HepG2 (cell line): ENCODE data around the gene NR1H3. TPM values are rescaled to one million over a fixed set of nuclear protein-coding genes. Genes with fewer than 3 reads are reported as not detected.

Source experiments
- CENPT ChIP-seq: sonication (generic); formaldehyde crosslinking; IDR thresholded peaks from 2 replicates; pipeline ENCODE4 v1.8.0; 2022; ENCODE audit warnings: low read depth, mild to moderate bottlenecking, moderate library complexity, missing genetic modification reagents
- DNMT3B ChIP-seq: conservative IDR thresholded peaks from 2 replicates; pipeline ENCODE4 v1.6.1; 2016; ENCODE audit warnings: missing biosample characterization, control low read depth
- FOXA1 ChIP-seq, 2 experiments: fragments of 450-650 bp in 1 of 2; sonication (generic) in 1 of 2; formaldehyde crosslinking in 1 of 2; IDR thresholded peaks; 2 replicates each; pipeline versions ENCODE4 v1.4.0 to v1.6.1; 2016 to 2020; ENCODE audit warnings: missing genetic modification reagents in 1 of 2
- HMG20A ChIP-seq: IDR thresholded peaks from 2 replicates; pipeline ENCODE4 v1.6.1; 2016; ENCODE audit warnings: borderline replicate concordance
- LCORL ChIP-seq, 2 experiments: fragments of 450-650 bp in 1 of 2; sonication (generic) in 1 of 2; formaldehyde crosslinking in 1 of 2; IDR thresholded peaks; 2 replicates each; pipeline versions ENCODE4 v1.5.0 to v1.6.1; 2017 to 2020; ENCODE audit warnings: antibody characterized with exemption in 1 of 2, missing genetic modification reagents in 1 of 2
- PPARG ChIP-seq: conservative IDR thresholded peaks from 2 replicates; pipeline ENCODE4 v1.6.1; 2016; ENCODE audit warnings: missing biosample characterization, missing genetic modification reagents
- ZKSCAN8 ChIP-seq: IDR thresholded peaks from 2 replicates; pipeline ENCODE4 v1.6.1; 2016; ENCODE audit warnings: borderline replicate concordance, missing genetic modification reagents, missing compliant biosample characterization
- ZMYM4 ChIP-seq: sonication (generic); formaldehyde crosslinking; IDR thresholded peaks from 2 replicates; pipeline ENCODE4 v1.8.1; 2023; ENCODE audit warnings: mild to moderate bottlenecking, missing genetic modification reagents
- ZNF17 ChIP-seq: sonication (generic); formaldehyde crosslinking; IDR thresholded peaks from 2 replicates; pipeline ENCODE4 v1.5.0; 2020; ENCODE audit warnings: mild to moderate bottlenecking, missing genetic modification reagents
- ZNF3 ChIP-seq: IDR thresholded peaks from 2 replicates; pipeline ENCODE4 v1.7.0; 2017; ENCODE audit warnings: inconsistent platforms
- ZNF614 ChIP-seq: IDR thresholded peaks from 2 replicates; pipeline ENCODE4 v1.6.1; 2018; ENCODE audit warnings: missing biosample characterization, missing genetic modification reagents, inconsistent platforms, borderline replicate concordance
- ZSCAN20 ChIP-seq: sonication (generic); formaldehyde crosslinking; IDR thresholded peaks from 2 replicates; pipeline ENCODE4 v1.4.0; 2020; ENCODE audit warnings: missing genetic modification reagents, mild to moderate bottlenecking, borderline replicate concordance
- ZSCAN9 ChIP-seq: IDR thresholded peaks from 2 replicates; pipeline ENCODE4 v1.6.1; 2016; ENCODE audit warnings: borderline replicate concordance
- polyA plus RNA-seq, 8 experiments: library from polyadenylated mRNA; depleted of rRNA in 3 of 8; stranded (reverse) in 7 of 8; unstranded in 1 of 8; fragments of >200 nt; fragmentation: Illumina TruSeq in 4 of 8; extraction: Trizol in 4 of 8; gene quantifications; 2 replicates each; pipeline versions ENCODE4 v1.2.1 to v1.2.3, GENCODE V29; 2011 to 2016; ENCODE audit warnings: low read depth in 4 of 8, missing spikeins in 1 of 8, mixed read lengths in 1 of 8; ENCODE audit not compliant: insufficient read depth in 1 of 8
- total RNA-seq, 5 experiments: library from RNA; depleted of rRNA; stranded (reverse); fragments of >200 nt; fragmentation: Illumina TruSeq; extraction: Trizol; gene quantifications; 2 replicates each; pipeline ENCODE4 v1.2.3, GENCODE V29; 2016; ENCODE audit warnings: low read depth in 1 of 5
- TF ChIP-seq, protein P1 (sequence below): sonication (generic); formaldehyde crosslinking; IDR thresholded peaks from 2 replicates; pipeline ENCODE4 v1.4.0; 2020; ENCODE audit warnings: low read depth, mild to moderate bottlenecking, missing genetic modification reagents
- TF ChIP-seq, protein P2 (sequence below): sonication (generic); formaldehyde crosslinking; IDR thresholded peaks from 2 replicates; pipeline ENCODE4 v1.9.0; 2021; ENCODE audit warnings: mild to moderate bottlenecking, missing genetic modification reagents
- TF ChIP-seq, protein P3 (sequence below): sonication (generic); formaldehyde crosslinking; IDR thresholded peaks from 2 replicates; pipeline ENCODE4 v1.8.0; 2022; ENCODE audit warnings: missing genetic modification reagents, mild to moderate bottlenecking, moderate library complexity, borderline replicate concordance
- TF ChIP-seq, protein P4 (sequence below): IDR thresholded peaks from 2 replicates; pipeline ENCODE4 v1.6.1; 2016; ENCODE audit warnings: missing compliant biosample characterization, missing genetic modification reagents, borderline replicate concordance

Gene NR1H3
- total and polyA plus RNA-seq, 2 of the 13 experiments (the other 11 are each of a cell fraction or from before 2014, with no cell fraction given): 41.8 to 102 TPM

DNA sequence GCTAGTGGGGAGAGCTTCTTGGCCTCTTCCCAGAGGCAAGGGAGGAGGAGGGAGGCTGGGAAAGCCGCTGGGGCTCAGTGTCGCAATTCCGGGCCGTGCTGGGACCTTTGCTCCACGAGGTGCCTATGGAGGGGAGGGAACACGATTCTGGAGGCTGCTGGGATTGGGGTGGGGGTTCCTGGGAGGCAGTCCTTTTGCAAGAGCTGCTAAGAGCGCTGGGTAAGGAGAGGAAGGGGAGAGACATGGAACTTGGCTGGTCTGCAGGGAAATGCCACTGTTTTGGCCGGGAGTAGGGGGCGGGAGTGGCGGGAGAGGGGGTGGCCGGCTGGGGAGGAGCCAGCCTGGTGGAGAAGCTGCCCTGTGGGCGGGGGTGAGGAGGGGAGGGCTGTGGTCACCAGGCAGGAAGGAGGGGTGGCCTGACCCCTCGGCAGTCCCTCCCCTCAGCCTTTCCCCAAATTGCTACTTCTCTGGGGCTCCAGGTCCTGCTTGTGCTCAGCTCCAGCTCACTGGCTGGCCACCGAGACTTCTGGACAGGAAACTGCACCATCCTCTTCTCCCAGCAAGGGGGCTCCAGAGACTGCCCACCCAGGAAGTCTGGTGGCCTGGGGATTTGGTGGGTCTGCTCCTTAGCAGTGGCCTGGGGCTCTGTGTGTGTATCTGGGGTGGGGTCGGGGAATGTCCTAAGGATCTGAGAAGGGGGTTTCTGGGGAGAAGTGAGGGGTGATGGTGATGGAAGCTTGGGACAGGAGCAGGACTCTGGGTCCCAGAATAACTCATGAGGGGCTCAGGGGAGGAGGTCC is at the start of gene NR1H3 (continued):
- TF ChIP-seq, protein P1, sequence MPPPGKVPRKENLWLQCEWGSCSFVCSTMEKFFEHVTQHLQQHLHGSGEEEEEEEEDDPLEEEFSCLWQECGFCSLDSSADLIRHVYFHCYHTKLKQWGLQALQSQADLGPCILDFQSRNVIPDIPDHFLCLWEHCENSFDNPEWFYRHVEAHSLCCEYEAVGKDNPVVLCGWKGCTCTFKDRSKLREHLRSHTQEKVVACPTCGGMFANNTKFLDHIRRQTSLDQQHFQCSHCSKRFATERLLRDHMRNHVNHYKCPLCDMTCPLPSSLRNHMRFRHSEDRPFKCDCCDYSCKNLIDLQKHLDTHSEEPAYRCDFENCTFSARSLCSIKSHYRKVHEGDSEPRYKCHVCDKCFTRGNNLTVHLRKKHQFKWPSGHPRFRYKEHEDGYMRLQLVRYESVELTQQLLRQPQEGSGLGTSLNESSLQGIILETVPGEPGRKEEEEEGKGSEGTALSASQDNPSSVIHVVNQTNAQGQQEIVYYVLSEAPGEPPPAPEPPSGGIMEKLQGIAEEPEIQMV (CRISPR knock-in tag): 0 out of 2 replicates have a peak, but pooled peaks have one; percentile 35
- TF ChIP-seq, protein P2, sequence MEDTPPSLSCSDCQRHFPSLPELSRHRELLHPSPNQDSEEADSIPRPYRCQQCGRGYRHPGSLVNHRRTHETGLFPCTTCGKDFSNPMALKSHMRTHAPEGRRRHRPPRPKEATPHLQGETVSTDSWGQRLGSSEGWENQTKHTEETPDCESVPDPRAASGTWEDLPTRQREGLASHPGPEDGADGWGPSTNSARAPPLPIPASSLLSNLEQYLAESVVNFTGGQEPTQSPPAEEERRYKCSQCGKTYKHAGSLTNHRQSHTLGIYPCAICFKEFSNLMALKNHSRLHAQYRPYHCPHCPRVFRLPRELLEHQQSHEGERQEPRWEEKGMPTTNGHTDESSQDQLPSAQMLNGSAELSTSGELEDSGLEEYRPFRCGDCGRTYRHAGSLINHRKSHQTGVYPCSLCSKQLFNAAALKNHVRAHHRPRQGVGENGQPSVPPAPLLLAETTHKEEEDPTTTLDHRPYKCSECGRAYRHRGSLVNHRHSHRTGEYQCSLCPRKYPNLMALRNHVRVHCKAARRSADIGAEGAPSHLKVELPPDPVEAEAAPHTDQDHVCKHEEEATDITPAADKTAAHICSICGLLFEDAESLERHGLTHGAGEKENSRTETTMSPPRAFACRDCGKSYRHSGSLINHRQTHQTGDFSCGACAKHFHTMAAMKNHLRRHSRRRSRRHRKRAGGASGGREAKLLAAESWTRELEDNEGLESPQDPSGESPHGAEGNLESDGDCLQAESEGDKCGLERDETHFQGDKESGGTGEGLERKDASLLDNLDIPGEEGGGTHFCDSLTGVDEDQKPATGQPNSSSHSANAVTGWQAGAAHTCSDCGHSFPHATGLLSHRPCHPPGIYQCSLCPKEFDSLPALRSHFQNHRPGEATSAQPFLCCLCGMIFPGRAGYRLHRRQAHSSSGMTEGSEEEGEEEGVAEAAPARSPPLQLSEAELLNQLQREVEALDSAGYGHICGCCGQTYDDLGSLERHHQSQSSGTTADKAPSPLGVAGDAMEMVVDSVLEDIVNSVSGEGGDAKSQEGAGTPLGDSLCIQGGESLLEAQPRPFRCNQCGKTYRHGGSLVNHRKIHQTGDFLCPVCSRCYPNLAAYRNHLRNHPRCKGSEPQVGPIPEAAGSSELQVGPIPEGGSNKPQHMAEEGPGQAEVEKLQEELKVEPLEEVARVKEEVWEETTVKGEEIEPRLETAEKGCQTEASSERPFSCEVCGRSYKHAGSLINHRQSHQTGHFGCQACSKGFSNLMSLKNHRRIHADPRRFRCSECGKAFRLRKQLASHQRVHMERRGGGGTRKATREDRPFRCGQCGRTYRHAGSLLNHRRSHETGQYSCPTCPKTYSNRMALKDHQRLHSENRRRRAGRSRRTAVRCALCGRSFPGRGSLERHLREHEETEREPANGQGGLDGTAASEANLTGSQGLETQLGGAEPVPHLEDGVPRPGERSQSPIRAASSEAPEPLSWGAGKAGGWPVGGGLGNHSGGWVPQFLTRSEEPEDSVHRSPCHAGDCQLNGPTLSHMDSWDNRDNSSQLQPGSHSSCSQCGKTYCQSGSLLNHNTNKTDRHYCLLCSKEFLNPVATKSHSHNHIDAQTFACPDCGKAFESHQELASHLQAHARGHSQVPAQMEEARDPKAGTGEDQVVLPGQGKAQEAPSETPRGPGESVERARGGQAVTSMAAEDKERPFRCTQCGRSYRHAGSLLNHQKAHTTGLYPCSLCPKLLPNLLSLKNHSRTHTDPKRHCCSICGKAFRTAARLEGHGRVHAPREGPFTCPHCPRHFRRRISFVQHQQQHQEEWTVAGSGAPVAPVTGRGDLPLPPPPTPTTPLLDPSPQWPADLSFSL (CRISPR knock-in tag): no peak
- TF ChIP-seq ZSCAN9: no peak
- TF ChIP-seq, protein P3, sequence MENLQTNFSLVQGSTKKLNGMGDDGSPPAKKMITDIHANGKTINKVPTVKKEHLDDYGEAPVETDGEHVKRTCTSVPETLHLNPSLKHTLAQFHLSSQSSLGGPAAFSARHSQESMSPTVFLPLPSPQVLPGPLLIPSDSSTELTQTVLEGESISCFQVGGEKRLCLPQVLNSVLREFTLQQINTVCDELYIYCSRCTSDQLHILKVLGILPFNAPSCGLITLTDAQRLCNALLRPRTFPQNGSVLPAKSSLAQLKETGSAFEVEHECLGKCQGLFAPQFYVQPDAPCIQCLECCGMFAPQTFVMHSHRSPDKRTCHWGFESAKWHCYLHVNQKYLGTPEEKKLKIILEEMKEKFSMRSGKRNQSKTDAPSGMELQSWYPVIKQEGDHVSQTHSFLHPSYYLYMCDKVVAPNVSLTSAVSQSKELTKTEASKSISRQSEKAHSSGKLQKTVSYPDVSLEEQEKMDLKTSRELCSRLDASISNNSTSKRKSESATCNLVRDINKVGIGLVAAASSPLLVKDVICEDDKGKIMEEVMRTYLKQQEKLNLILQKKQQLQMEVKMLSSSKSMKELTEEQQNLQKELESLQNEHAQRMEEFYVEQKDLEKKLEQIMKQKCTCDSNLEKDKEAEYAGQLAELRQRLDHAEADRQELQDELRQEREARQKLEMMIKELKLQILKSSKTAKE (CRISPR knock-in tag): peak; percentile 69; the same call in 1 of the 2 replicates
- peak; percentile 71 for TF ChIP-seq PPARG (CRISPR knock-in tag)
- peak; percentile 78; the same call in 1 of the 2 replicates for TF ChIP-seq ZMYM4 (CRISPR knock-in tag)
- TF ChIP-seq HMG20A (CRISPR knock-in tag): no peak
- TF ChIP-seq, protein P4, sequence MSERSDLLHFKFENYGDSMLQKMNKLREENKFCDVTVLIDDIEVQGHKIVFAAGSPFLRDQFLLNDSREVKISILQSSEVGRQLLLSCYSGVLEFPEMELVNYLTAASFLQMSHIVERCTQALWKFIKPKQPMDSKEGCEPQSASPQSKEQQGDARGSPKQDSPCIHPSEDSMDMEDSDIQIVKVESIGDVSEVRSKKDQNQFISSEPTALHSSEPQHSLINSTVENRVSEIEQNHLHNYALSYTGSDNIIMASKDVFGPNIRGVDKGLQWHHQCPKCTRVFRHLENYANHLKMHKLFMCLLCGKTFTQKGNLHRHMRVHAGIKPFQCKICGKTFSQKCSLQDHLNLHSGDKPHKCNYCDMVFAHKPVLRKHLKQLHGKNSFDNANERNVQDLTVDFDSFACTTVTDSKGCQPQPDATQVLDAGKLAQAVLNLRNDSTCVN (CRISPR knock-in tag): peak; percentile 59
- no peak for TF ChIP-seq FOXA1 (IDR thresholded peaks at IDR 0.05)
- no peak for TF ChIP-seq FOXA1 (CRISPR knock-in tag; IDR thresholded peaks at IDR 0.05)
- no peak for TF ChIP-seq DNMT3B (CRISPR knock-in tag)
- no peak for TF ChIP-seq ZSCAN20 (CRISPR knock-in tag)
- no peak for TF ChIP-seq ZKSCAN8 (CRISPR knock-in tag)
- TF ChIP-seq LCORL (IDR thresholded peaks at IDR 0.05): no peak
- peak; percentile 98 for TF ChIP-seq LCORL (CRISPR knock-in tag; IDR thresholded peaks at IDR 0.05)
- no peak for TF ChIP-seq CENPT
- TF ChIP-seq ZNF614 (CRISPR knock-in tag): no peak
- TF ChIP-seq ZNF17 (CRISPR knock-in tag): no peak
- TF ChIP-seq ZNF3: 0 out of 2 replicates have a peak, but pooled peaks have one; percentile 8
